Smooth muscle cell (in vitro differentiated cells): ENCODE data around the gene SFXN5. TPM values are rescaled to one million over a fixed set of nuclear protein-coding genes. Genes with fewer than 3 reads are reported as not detected.

Experiments used
- DNase-seq: peaks from one replicate; lab custom pipeline; 2025; ENCODE audit not compliant: unreplicated experiment; lab: John Stamatoyannopoulos, UW
- H2AFZ ChIP-seq: fragments of 200-600 bp; sonication (generic); 2 replicates; pipeline ENCODE4 v1.6.0; 2016; ENCODE audit warnings: antibody characterized with exemption, low read depth, mild to moderate bottlenecking
- H3F3A ChIP-seq: fragments of 200-600 bp; sonication (generic); 2 replicates; pipeline ENCODE4 v1.6.0; 2017; ENCODE audit warnings: antibody characterized with exemption, low read depth
- H3K27ac ChIP-seq: fragments of 200-600 bp; sonication (generic); 2 replicates; pipeline ENCODE4 v1.5.1; 2016; ENCODE audit warnings: low read depth, mild to moderate bottlenecking
- H3K27me3 ChIP-seq: fragments of 200-600 bp; sonication (generic); 2 replicates; pipeline ENCODE4 v1.6.1; 2016; ENCODE audit warnings: low read depth, mild to moderate bottlenecking
- H3K36me3 ChIP-seq: fragments of 200-600 bp; sonication (generic); 2 replicates; pipeline ENCODE4 v1.5.1; 2016; ENCODE audit warnings: low read depth
- H3K4me1 ChIP-seq: fragments of 200-600 bp; sonication (generic); 2 replicates; pipeline ENCODE4 v1.5.1; 2016; ENCODE audit warnings: low read depth
- H3K4me2 ChIP-seq: fragments of 200-600 bp; sonication (generic); 2 replicates; pipeline ENCODE4 v1.6.0; 2016; ENCODE audit warnings: mild to moderate bottlenecking
- H3K4me3 ChIP-seq: fragments of 200-600 bp; sonication (generic); 2 replicates; pipeline ENCODE4 v1.5.1; 2016; ENCODE audit warnings: mild to moderate bottlenecking
- H3K79me2 ChIP-seq: fragments of 200-600 bp; sonication (generic); 2 replicates; pipeline ENCODE4 v1.6.0; 2016; ENCODE audit warnings: low read depth, mild to moderate bottlenecking
- H3K9ac ChIP-seq: fragments of 200-600 bp; sonication (generic); 2 replicates; pipeline ENCODE4 v1.6.0; 2016; ENCODE audit warnings: low read depth
- H3K9me3 ChIP-seq: fragments of 200-600 bp; sonication (generic); replicated peaks from 2 replicates; pipeline ENCODE4 v1.5.1; 2016; ENCODE audit warnings: low read depth
- H4K20me1 ChIP-seq: fragments of 200-600 bp; sonication (generic); 2 replicates; pipeline ENCODE4 v1.6.0; 2016; ENCODE audit warnings: low read depth
- CTCF ChIP-seq: fragments of 200-600 bp; sonication (generic); IDR thresholded peaks from 2 replicates; pipeline ENCODE4 v1.5.1; 2017; ENCODE audit warnings: borderline replicate concordance, mild to moderate bottlenecking, antibody characterized with exemption; ENCODE audit not compliant: insufficient read depth, poor library complexity, severe bottlenecking
- WGBS: methylation state at CpG from one replicate; pipeline ENCODE4 v1.1.7; 2016; ENCODE audit warnings: low lambda C conversion rate; 5-methylcytosine and 5-hydroxymethylcytosine counted together
- polyA plus RNA-seq: library from polyadenylated mRNA; unstranded; fragments of >200 nt; fragmentation: Nextera tagmentation; extraction: Ambion mirVana; gene quantifications from 2 replicates; pipeline ENCODE4 v1.2.1, GENCODE V29; 2016
- total RNA-seq: library from RNA; depleted of rRNA; stranded (reverse); fragments of >200 nt; gene quantifications from 2 replicates; pipeline ENCODE4 v1.2.3, GENCODE V29; 2014

SFXN5 gene
- total and polyA plus RNA-seq, 2 experiments from 2014 or later, result 6.9 to 8.3 TPM

GRCh38 chr2:72926368-72926767 lies 145.1 kb downstream of the SFXN5 start:
- whole genome bisulfite sequencing, result 16% methylated on average over 4 of the region's 4 CpGs
- H3K27ac ChIP-seq, result no peak overlapping the region
- no peak overlapping the region for H2AFZ ChIP-seq
- H3K27me3 ChIP-seq, result peaks cover 92% of the 10 kb centered on the region
- H3K4me3 ChIP-seq, result no peak overlapping the region
- H3K36me3 ChIP-seq, result no peaks in the 10 kb centered on the region
- H3F3A ChIP-seq, result no peaks in the 10 kb centered on the region
- H3K79me2 ChIP-seq, result no peaks in the 10 kb centered on the region
- H3K4me2 ChIP-seq, result no peak overlapping the region
- no peak for TF ChIP-seq CTCF
- no peak overlapping the region for H3K9ac ChIP-seq
- DNase-seq, result no peak
- H3K9me3 ChIP-seq, result no peaks in the 10 kb centered on the region
- H3K4me1 ChIP-seq, result peaks cover 20% of the 10 kb centered on the region
- peaks cover 10% of the 10 kb centered on the region for H4K20me1 ChIP-seq

GRCh38 chr2:72925328-72925943 lies 146.1 kb downstream of the SFXN5 start:
- H3K79me2 ChIP-seq, result no peaks in the 10 kb centered on the region
- H2AFZ ChIP-seq, result no peak overlapping the region
- H3K4me3 ChIP-seq, result no peak overlapping the region
- no peaks in the 10 kb centered on the region for H3K36me3 ChIP-seq
- no peaks in the 10 kb centered on the region for H3F3A ChIP-seq
- H3K27me3 ChIP-seq, result peaks cover 100% of the 10 kb centered on the region
- no peaks in the 10 kb centered on the region for H3K9me3 ChIP-seq
- no peak overlapping the region for H3K9ac ChIP-seq
- peaks cover 20% of the 10 kb centered on the region for H3K4me1 ChIP-seq
- TF ChIP-seq CTCF, result no peak
- DNase-seq, result no peak
- no peak overlapping the region for H3K27ac ChIP-seq
- WGBS, result 6% methylated on average over 26 of the region's 26 CpGs
- H4K20me1 ChIP-seq, result peaks cover 10% of the 10 kb centered on the region
- no peak overlapping the region for H3K4me2 ChIP-seq

- H3F3A ChIP-seq, result no peaks in the 10 kb centered on the region
- no peak overlapping the region for H3K9ac ChIP-seq
- DNase-seq, result no peak
- no peak overlapping the region for H3K27ac ChIP-seq
- H3K36me3 ChIP-seq, result no peaks in the 10 kb centered on the region
- H3K4me3 ChIP-seq, result peak overlapping the region; percentile 9
- H3K9me3 ChIP-seq, result no peaks in the 10 kb centered on the region
- no peak for TF ChIP-seq CTCF
- no peaks in the 10 kb centered on the region for H3K79me2 ChIP-seq
- peaks cover 10% of the 10 kb centered on the region for H4K20me1 ChIP-seq
- H3K27me3 ChIP-seq, result peaks cover 100% of the 10 kb centered on the region
- no peak overlapping the region for H2AFZ ChIP-seq
- peak overlapping the region; percentile 72 for H3K4me2 ChIP-seq
- peaks cover 20% of the 10 kb centered on the region for H3K4me1 ChIP-seq
- 2% methylated on average over 60 of the region's 61 CpGs for WGBS
These were observed 146.9 kb downstream of the SFXN5 start for GRCh38 chr2:72924353-72925240.
